Cortex of kidney (tissue), 1 donor: ENCODE data around the gene ATG7.
"Not testable (repeated sequence)": the region's sequence is repeated elsewhere in the genome, so short reads cannot be mapped to it uniquely, and the experiment has no call there.

Source experiments
- DNase-seq: peaks from one replicate; lab custom pipeline; 2025; lab: John Stamatoyannopoulos, UW

The ATG7 gene

GRCh38 chr3:11389386-11390268, 117.4 kb downstream of the ATG7 start:
- DNase-seq = no peak

- DNase-seq = no peak
These were observed 118.4 kb downstream of the ATG7 start for GRCh38 chr3:11390411-11391131.

GRCh38 chr3:11391174-11391879, 119.1 kb downstream of the ATG7 start:
- no peak for DNase-seq

GRCh38 chr3:11392014-11392859, 120.0 kb downstream of the ATG7 start:
- no peak for DNase-seq

- DNase-seq = no peak
These were observed 120.6 kb downstream of the ATG7 start for GRCh38 chr3:11392860-11393114.

GRCh38 chr3:11393401-11393800, 121.2 kb downstream of the ATG7 start:
- no peak for DNase-seq

- no peak for DNase-seq
These were observed 122.2 kb downstream of the ATG7 start for GRCh38 chr3:11394392-11394791.

GRCh38 chr3:11400213-11400612, 128.0 kb downstream of the ATG7 start:
- DNase-seq = no peak

- no peak for DNase-seq
These were observed 129.2 kb downstream of the ATG7 start for GRCh38 chr3:11401434-11401833.

GRCh38 chr3:11405323-11405722, 133.1 kb downstream of the ATG7 start:
- DNase-seq = no peak

- DNase-seq = no peak
These were observed 135.4 kb downstream of the ATG7 start for GRCh38 chr3:11407644-11408043.

- DNase-seq = not testable (repeated sequence)
These were observed 136.2 kb downstream of the ATG7 start for GRCh38 chr3:11408324-11408859.

- DNase-seq = no peak
These were observed 138.4 kb downstream of the ATG7 start for GRCh38 chr3:11410564-11410963.

GRCh38 chr3:11411956-11412355, 139.8 kb downstream of the ATG7 start:
- DNase-seq = no peak

- DNase-seq = no peak
These were observed 140.9 kb downstream of the ATG7 start for GRCh38 chr3:11413071-11413470.

GRCh38 chr3:11415099-11415498, 142.9 kb downstream of the ATG7 start:
- no peak for DNase-seq

GRCh38 chr3:11420066-11420465, 147.9 kb downstream of the ATG7 start:
- DNase-seq = no peak

- DNase-seq = no peak
These were observed 150.1 kb downstream of the ATG7 start for GRCh38 chr3:11422291-11422690.

GRCh38 chr3:11423868-11424267, 151.7 kb downstream of the ATG7 start:
- no peak for DNase-seq

GRCh38 chr3:11424277-11424676, 152.1 kb downstream of the ATG7 start:
- DNase-seq = no peak

GRCh38 chr3:11430207-11430606, 158.0 kb downstream of the ATG7 start:
- DNase-seq = no peak

GRCh38 chr3:11430624-11431023, 158.4 kb downstream of the ATG7 start:
- DNase-seq = no peak
